PFSK-1 (cell line): ENCODE measurements around the gene CENPM.

Experiments
- POLR2AphosphoS5 ChIP-seq: IDR thresholded peaks from 2 replicates; pipeline ENCODE4 v1.6.1; 2012; ENCODE audit warnings: low read depth, mild to moderate bottlenecking, control low read depth, low read length, moderate library complexity
- SIN3A ChIP-seq: IDR thresholded peaks from 2 replicates; pipeline ENCODE4 v1.6.1; 2012; ENCODE audit warnings: mild to moderate bottlenecking, low read length, moderate library complexity, borderline replicate concordance; ENCODE audit not compliant: insufficient read depth
- TAF1 ChIP-seq: IDR thresholded peaks from 2 replicates; pipeline ENCODE4 v1.6.1; 2012; ENCODE audit warnings: low read length, control low read depth, borderline replicate concordance; ENCODE audit not compliant: insufficient read depth
- TF ChIP-seq, protein P1 (sequence below), 2 experiments: IDR thresholded peaks; 2 replicates each; pipeline versions ENCODE4 v1.6.1 to v1.8.0; 2011 to 2012; ENCODE audit warnings: low read depth in 2 of 2, low read length in 2 of 2, control low read depth in 1 of 2, inconsistent platforms in 1 of 2, mild to moderate bottlenecking in 1 of 2, moderate library complexity in 1 of 2; ENCODE audit not compliant: insufficient read depth in 1 of 2

- TF ChIP-seq, protein P1, sequence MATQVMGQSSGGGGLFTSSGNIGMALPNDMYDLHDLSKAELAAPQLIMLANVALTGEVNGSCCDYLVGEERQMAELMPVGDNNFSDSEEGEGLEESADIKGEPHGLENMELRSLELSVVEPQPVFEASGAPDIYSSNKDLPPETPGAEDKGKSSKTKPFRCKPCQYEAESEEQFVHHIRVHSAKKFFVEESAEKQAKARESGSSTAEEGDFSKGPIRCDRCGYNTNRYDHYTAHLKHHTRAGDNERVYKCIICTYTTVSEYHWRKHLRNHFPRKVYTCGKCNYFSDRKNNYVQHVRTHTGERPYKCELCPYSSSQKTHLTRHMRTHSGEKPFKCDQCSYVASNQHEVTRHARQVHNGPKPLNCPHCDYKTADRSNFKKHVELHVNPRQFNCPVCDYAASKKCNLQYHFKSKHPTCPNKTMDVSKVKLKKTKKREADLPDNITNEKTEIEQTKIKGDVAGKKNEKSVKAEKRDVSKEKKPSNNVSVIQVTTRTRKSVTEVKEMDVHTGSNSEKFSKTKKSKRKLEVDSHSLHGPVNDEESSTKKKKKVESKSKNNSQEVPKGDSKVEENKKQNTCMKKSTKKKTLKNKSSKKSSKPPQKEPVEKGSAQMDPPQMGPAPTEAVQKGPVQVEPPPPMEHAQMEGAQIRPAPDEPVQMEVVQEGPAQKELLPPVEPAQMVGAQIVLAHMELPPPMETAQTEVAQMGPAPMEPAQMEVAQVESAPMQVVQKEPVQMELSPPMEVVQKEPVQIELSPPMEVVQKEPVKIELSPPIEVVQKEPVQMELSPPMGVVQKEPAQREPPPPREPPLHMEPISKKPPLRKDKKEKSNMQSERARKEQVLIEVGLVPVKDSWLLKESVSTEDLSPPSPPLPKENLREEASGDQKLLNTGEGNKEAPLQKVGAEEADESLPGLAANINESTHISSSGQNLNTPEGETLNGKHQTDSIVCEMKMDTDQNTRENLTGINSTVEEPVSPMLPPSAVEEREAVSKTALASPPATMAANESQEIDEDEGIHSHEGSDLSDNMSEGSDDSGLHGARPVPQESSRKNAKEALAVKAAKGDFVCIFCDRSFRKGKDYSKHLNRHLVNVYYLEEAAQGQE (IDR thresholded peaks at IDR 0.05; ENCODE audit: insufficient read depth in 1 of 2, low read depth in 2 of 2, low read length in 2 of 2): no peak
- TF ChIP-seq POLR2AphosphoS5 (no peak), TAF1 (no peak), SIN3A (no peak)
Observed at GRCh38 chr22:41919357-41920224, 27.4 kb downstream of the CENPM start.
